Measurements from ENCODE around the gene STON1.
"Not testable (repeated sequence)": the region's sequence is repeated elsewhere in the genome, so short reads cannot be mapped to it uniquely, and the experiment has no call there.

Gene STON1

DNA sequence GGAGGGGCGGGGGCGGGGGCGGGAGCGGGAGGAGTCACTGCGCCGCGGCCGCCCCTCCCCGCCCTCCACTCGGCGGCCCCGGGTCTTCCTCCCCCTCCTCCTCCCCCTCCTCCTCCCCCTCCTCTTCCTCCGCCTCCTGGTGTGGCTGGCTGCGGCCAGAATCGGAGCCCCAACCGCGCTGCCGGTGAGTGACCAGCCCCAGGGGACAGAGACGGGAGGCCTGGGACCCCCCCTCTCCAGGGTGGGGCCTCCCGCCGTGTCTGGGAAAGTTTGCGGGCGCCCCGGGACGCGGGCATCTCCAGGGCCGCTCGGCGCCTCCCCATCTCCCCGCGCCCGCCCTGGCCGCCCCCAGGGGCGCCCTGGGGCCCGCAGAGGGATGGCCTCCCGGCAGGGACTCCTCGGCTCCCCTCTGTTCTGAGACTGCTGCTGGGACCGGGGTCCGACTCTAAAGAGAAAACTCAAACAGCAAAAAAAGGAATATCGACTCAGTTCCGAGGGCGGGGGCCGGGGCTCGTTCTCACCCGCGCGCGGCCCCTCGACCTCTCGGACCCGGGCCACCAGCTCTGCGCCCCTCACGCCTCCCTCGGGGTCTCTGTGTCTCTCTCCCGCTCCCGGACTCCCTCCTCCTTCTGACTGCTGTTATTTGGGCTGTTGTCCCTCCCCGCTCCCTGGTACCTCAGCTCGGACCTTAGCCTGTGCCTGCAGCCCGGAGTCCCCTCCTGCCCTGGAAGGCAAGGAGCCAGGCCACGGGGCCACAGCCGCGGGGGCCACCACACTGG lies at the start of gene STON1:
STON1 (plus strand) TSS at position 122 of the 779 bp plus-strand sequence. CDS start 50,480 bp downstream, outside the sequence.
- peak; percentile 58 for DNase-seq (ENCODE audit: low spot score)

GRCh38 chr2:48480526-48480925 lies 49.4 kb upstream of the STON1 start:
- DNase-seq (ENCODE audit: low spot score) = no peak

GRCh38 chr2:48482313-48482712 lies 47.6 kb upstream of the STON1 start:
- no peak for DNase-seq (ENCODE audit: low spot score)

- no peak for DNase-seq (ENCODE audit: low spot score)
Measured at GRCh38 chr2:48482769-48483168, 47.2 kb upstream of the STON1 start.

DNA sequence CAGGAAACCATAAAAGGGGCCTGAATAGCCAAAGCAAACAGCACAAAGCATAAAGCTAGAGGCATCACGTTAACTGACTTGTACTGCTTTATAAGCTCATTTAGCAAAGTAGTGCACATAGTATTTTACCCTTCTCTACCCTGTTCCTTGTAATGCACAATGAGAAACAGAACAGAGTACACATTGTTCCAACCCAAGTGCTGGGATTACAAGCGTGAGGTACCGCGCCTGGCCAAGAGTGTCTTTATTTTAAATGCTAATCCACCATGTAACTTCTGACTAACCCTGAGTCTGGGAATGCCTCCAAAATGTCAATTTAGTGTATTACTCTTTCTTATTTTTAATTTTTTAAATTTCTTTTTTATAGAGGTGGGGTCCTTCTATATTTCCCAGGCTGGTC lies 46.4 kb upstream of the STON1 start:
- DNase-seq (ENCODE audit: low spot score) = no peak

DNA sequence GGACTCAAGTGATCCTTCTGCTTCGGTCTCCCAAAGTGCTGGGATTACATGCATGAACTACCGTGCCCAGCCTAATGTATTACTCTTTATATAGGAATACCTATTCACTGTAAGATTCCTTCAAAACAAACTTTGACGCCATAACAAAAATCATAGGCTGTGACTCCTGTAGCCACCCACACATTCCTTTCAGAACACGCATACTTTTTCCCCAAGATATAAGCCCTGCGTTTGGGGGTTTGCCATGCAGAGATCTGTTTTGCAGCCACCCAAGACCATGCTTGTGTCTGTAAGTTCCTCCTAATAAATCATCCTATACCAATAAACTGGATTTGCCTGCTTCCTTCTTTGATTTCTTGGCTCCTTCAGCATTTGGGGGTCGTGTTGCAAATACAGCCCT lies 46.0 kb upstream of the STON1 start:
- DNase-seq (ENCODE audit: low spot score) = no peak

GRCh38 chr2:48488545-48488944 lies 41.4 kb upstream of the STON1 start:
- DNase-seq (ENCODE audit: low spot score) = no peak

DNA sequence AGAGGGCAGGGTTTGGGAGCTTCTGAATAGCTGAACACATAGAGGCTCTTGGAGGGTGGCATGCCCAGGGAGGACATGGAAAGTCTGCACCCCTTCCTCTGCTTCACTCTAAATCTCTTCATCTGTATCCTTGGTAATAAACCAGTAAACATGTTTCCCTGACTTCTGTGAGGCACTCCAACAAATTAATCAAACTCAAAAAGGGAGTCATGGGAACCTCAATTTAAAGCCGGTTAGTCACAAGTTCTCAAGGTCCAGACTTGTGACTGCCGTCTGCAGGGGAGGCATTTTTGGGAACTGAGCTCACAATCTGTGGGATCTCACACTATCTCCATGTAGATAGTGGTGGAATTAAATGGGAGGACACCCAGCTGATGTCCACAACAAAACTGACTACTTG lies 33.1 kb upstream of the STON1 start:
- no peak for DNase-seq (ENCODE audit: low spot score)

DNA sequence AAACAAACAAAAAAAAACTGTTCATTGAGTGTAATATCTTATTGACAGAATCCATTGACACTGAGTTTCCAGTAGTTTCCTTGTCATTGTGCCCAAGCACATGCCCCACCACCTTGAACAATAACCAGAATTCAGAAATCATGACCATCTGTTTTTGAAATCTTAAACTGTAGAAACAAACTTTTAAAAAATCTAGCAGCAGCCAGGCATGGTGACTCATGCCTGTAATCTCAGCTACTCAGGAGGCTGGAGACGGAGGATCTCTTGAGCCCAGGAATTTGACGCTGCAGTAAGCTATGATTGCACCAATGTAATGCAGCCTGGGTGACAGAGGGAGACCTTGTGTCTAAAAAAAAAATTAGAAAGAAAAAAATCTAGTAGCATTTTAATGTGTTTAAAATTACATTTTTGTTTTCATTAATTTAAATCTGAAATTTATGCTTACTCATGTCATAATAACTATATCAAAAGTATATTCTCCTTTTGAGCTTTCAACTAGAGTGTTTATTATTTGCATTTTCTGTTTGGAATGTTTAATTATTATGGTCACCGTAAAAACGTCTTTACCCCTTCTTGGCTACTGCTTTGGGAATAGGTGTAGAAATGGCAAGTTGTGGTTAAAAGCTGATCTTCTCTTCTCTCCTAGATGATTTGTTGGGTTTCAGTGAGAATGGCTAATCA lies 25.2 kb upstream of the STON1 start:
- no peak for DNase-seq (ENCODE audit: low spot score)

GRCh38 chr2:48507111-48507510 lies 22.8 kb upstream of the STON1 start:
- DNase-seq (ENCODE audit: low spot score) = no peak

DNA sequence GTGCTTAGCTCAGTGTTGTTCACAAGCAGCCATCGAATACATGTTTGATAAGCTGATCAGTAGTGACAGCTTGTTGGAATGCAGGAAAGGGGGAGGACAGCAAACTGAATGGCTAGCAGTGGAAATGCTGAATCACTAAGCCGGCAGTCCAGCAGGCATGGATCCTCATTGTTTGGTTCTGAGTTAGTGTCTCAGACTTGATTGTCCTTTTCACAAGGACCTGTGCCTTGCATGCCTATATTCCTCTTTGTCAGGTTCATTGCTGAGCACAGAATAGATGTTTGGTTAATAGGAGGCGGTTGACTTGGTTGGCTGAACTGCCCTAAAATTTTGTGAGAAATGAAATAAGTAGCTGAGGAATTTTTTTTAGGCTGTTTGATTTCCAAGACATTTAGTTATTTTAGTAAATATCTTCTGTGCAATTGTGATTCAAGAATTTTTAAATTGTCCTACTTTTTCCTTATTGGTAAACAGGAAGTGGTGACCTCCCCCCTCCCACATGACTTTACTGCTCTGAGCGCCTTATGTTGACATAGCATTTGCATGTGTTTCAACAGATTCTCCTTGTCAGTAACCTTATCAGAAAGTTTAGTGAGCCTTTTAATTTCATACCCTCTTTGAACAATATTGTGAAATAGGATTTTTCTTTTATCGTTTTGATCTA lies 21.4 kb upstream of the STON1 start:
- no peak for DNase-seq (ENCODE audit: low spot score)

DNA sequence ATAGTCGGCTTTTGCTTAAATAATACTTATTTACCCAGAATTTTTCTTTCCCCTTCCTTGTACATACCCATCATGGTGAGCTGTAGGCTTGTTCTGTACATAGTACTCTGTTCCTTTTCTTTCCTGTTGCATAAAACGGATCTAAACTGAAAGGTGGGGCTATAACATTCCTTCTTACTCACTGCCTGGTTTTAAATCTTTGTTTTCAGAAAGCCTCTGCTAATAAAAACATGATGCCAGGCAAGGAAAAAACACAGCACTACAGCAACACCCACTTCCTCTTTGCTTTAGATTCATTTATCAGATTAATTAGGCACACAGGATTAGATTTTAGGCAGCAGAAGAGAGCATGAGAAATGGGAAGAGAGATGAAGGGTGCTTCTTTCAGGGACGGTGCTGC lies 19.6 kb upstream of the STON1 start:
- no peak for DNase-seq (ENCODE audit: low spot score)

DNA sequence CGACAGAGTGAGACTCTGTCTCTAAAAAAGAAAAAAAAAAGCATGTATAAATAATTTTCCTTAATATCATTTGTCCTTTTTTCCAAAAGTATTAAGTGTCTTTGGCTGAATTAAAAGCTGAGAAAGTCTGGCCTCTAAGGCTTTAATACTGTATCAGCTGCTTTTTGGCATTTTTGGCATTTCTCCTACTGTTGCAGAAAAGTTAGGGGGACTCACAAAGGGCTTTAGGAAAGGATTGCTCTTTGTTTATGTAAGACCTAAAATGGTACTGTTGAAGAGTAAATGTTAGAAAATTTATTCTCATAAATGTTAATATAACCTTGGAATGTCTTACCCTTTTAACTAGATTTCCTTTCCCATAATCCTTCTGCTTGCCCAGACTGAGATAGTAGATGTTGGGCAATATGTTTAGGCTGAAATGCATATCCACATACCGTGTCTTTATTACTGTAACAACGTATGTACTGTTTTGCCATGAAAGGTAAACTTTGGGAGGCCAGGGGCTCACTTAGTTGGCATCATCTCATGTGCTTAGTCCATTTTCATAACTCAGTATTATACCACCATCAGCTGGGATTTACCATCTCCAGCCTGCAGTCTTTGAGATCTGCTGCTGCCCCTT lies 18.0 kb upstream of the STON1 start:
- DNase-seq (ENCODE audit: low spot score) = no peak

DNA sequence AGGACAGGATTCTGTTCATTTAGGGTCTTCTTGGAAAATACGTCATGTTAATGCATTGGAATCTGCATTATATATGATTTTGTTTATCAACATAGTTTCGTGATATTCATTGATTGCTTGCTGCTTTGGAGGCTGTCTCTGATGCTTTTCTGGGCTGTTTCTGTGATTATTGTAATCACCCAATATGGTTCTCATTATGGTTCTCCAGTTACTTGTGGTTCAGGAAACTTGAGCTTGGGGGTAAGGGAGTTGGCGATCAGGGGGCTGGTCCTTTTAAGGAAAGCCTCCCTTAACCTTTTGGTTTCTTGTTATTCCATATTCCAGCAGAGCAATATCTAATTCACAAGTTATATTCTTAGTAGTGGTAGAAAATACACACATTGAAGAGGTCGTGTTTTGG lies 17.4 kb upstream of the STON1 start:
- DNase-seq (ENCODE audit: low spot score) = no peak

DNA sequence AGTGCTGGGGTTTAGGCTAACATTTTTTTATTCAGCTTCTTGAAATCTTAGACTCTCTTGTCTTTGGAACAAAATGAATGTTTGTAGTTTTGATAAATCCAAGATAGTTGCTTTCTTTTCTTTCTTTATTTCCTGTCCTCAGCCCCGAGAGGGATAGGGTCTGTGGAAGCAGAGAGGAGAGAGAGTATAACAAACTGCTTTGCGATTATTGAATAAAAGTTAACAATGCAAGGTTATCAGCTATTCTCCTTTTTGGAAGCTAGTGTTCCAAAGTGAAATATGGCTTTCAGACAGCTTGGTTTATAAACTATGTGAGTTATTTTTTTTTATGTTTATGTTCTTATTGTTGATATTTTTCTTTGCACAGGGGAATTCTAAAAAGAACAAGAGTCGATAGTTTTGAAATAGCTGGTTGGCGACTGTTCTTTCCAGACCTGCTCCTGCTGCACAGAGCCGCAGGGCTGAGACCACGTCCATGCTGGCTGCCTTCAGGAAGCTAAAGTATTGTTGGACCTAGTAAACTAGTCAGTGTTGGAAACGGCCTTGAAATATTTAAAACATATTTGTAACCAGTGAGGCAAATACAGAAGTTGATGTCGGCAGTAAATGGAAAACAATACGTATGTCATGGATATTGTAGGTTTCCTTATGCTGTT lies 15.5 kb upstream of the STON1 start:
- DNase-seq (ENCODE audit: low spot score) = no peak

DNA sequence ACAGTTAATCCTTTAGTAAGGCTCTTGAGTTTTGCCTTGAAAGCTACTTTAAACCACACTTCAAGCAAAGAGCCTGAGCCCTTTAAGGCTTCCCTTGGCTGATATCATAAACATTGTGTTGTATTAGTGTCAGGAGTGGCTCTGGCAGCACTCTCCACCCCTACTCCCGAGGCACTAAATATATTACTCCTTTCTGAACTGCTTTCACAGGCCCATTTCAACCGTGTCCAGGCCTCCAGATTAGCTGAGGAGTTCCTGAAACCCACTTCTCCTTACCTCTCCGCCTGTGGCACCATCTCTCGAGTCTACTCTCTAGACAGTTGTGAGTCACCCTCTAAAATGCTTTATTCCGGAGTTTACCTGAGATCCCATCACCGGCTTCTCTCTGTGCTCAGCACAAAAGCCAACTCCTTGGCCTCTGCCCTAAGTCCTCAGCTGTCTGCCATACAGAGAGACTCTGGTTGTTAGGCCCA lies 14.4 kb upstream of the STON1 start:
- no peak for DNase-seq (ENCODE audit: low spot score)

DNA sequence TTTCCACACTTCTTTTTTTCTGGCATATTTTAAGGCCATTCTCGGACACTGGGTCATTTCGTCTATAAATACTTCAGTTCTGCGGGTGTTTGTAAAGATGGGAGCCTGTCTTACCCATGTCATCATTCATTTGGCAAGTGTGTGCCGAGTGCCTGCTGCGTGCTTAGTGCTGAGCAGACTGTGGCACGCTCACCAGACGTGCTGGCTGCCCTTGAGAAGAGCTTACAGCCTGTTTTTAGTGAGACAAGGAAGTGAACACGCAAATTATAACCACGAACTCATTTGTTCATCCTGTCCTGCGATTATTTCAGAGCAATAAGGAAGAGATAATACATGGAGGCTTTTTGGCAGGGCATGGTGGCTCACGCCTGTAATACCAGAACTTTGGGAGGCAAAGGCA lies 10.4 kb upstream of the STON1 start:
- no peak for DNase-seq (ENCODE audit: low spot score)

DNA sequence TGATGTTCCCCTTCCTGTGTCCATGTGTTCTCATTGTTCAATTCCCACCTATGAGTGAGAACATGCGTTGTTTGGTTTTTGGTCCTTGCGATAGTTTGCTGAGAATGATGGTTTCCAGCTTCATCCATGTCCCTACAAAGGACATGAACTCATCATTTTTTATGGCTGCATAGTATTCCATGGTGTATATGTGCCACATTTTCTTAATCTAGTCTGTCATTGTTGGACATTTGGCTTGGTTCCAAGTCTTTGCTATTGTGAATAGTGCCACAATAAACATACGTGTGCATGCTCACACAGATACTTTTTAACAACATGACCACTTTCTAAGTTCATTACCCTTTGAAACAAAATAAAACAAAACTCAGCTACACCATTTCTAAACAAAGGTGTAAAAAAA lies 5.2 kb upstream of the STON1 start:
- not testable (repeated sequence) for DNase-seq (ENCODE audit: low spot score)

- no peak for DNase-seq (ENCODE audit: low spot score)
Measured at GRCh38 chr2:48525269-48525943, 4.5 kb upstream of the STON1 start.

DNA sequence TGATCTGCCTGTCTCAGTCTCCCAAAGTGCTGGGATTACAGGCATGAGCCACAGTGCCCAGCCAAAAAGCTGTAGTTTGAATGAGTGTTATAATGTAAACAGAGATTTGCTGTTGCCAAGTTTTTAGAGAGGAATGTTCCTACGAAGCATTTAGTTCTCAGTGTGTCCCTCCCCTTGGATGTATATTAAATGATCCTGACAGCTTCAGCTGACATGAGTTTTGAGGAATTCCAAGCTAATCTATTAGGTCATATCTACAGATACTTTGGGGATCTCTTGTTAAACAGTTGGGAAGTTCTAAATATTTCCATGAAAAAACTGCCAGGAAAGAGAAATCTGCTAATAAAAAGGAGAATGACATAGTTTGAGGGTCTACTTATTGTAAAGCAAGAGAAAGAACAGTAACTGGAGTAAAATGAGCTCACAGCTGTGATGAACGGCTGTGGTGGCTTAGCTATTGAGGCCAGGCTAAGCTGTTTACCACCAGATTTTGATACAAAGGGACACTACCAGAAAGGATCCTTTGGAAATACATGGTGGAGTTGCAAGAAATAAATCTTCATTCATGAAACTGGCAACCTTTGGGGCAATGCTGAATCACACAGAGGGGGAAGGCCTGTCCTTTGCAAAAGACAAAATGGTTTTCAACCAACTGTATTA lies 2.6 kb upstream of the STON1 start:
- DNase-seq (ENCODE audit: low spot score) = no peak

DNA sequence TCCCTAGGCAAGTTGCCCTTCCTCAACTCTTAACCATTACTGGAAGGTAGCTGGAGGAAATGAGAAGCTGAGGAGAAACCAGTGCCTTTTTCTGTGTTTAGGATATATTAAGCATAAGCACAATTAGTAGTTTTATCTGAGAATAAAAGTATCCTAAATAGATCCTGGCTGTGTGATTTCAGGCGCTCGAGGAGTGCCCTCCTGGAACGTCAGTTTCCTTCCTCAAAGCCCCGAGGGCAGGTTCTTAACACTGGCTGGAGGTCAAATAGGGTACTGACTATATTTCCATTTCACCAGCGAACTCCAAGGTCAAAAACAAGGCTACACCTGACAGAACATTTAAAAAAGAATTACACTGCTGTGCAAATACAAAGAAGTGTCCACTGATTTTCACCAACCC lies 1.5 kb upstream of the STON1 start:
- no peak for DNase-seq (ENCODE audit: low spot score)
